ES-I3 (cell line): ENCODE measurements around the gene ADAMTS16.

Experiments used
- H3K36me3 ChIP-seq: 2 replicates; pipeline ENCODE4 v1.6.1; 2013; ENCODE audit warnings: mild to moderate bottlenecking, low read length, control low read depth, moderate library complexity; ENCODE audit not compliant: insufficient read depth
- H3K4me1 ChIP-seq: 2 replicates; pipeline ENCODE4 v1.6.1; 2013; ENCODE audit warnings: mild to moderate bottlenecking, control low read depth, low read length; ENCODE audit not compliant: insufficient read depth
- H3K9ac ChIP-seq: 2 replicates; pipeline ENCODE4 v1.6.1; 2013; ENCODE audit warnings: low read depth, mild to moderate bottlenecking, low read length, moderate library complexity
- H3K9me3 ChIP-seq: 2 replicates; pipeline ENCODE4 v1.6.1; 2013; ENCODE audit warnings: mild to moderate bottlenecking, low read length, moderate library complexity; ENCODE audit not compliant: control insufficient read depth, insufficient read depth

ADAMTS16 gene

GRCh38 chr5:5298841-5299541, 158.9 kb downstream of the ADAMTS16 start:
- no peaks in the 10 kb centered on the region for H3K4me1 ChIP-seq
- H3K9me3 ChIP-seq, result no peaks in the 10 kb centered on the region; the same call in 1 of the 2 replicates
- peaks cover 7% of the 10 kb centered on the region; the same call in 1 of the 2 replicates for H3K36me3 ChIP-seq
- H3K9ac ChIP-seq, result no peak overlapping the region

- no peaks in the 10 kb centered on the region for H3K9me3 ChIP-seq
- no peak overlapping the region for H3K9ac ChIP-seq
- H3K36me3 ChIP-seq, result peaks cover 7% of the 10 kb centered on the region; the same call in 1 of the 2 replicates
- no peaks in the 10 kb centered on the region for H3K4me1 ChIP-seq
Measured at GRCh38 chr5:5301176-5301575, 161.0 kb downstream of the ADAMTS16 start.

- H3K9ac ChIP-seq, result no peak overlapping the region
- no peaks in the 10 kb centered on the region for H3K9me3 ChIP-seq
- peaks cover 7% of the 10 kb centered on the region; the same call in 1 of the 2 replicates for H3K36me3 ChIP-seq
- peaks cover 8% of the 10 kb centered on the region; the same call in 1 of the 2 replicates for H3K4me1 ChIP-seq
Measured at GRCh38 chr5:5302201-5302600, 162.1 kb downstream of the ADAMTS16 start.

- Histone ChIP-seq H3K36me3 (peaks cover 7% of the 10 kb centered on the region; the same call in 1 of the 2 replicates), H3K4me1 (peaks cover 16% of the 10 kb centered on the region; the same call in 1 of the 2 replicates), H3K9me3 (no peaks in the 10 kb centered on the region), H3K9ac (no peak overlapping the region)
Measured at GRCh38 chr5:5303242-5303641, 163.1 kb downstream of the ADAMTS16 start.

- Histone ChIP-seq H3K9me3 (no peaks in the 10 kb centered on the region), H3K36me3 (peaks cover 7% of the 10 kb centered on the region; the same call in 1 of the 2 replicates), H3K4me1 (peaks cover 16% of the 10 kb centered on the region; the same call in 1 of the 2 replicates), H3K9ac (no peak overlapping the region)
Measured at GRCh38 chr5:5304361-5305020, 164.4 kb downstream of the ADAMTS16 start.

- peaks cover 5% of the 10 kb centered on the region; the same call in 1 of the 2 replicates for H3K36me3 ChIP-seq
- H3K9me3 ChIP-seq, result no peaks in the 10 kb centered on the region
- peaks cover 16% of the 10 kb centered on the region; the same call in 1 of the 2 replicates for H3K4me1 ChIP-seq
- H3K9ac ChIP-seq, result no peak overlapping the region
Measured at GRCh38 chr5:5306696-5307095, 166.6 kb downstream of the ADAMTS16 start.

- no peaks in the 10 kb centered on the region for H3K9me3 ChIP-seq
- no peak overlapping the region for H3K9ac ChIP-seq
- peaks cover 32% of the 10 kb centered on the region for H3K4me1 ChIP-seq
- H3K36me3 ChIP-seq, result no peaks in the 10 kb centered on the region; the same call in 1 of the 2 replicates
Measured at GRCh38 chr5:5308319-5308718, 168.2 kb downstream of the ADAMTS16 start.

- no peaks in the 10 kb centered on the region for H3K9me3 ChIP-seq
- no peaks in the 10 kb centered on the region; the same call in 1 of the 2 replicates for H3K36me3 ChIP-seq
- H3K4me1 ChIP-seq, result peaks cover 38% of the 10 kb centered on the region
- H3K9ac ChIP-seq, result no peak overlapping the region
Measured at GRCh38 chr5:5309645-5310044, 169.5 kb downstream of the ADAMTS16 start.

GRCh38 chr5:5313101-5313635, 173.0 kb downstream of the ADAMTS16 start:
- H3K4me1 ChIP-seq, result peaks cover 22% of the 10 kb centered on the region
- H3K9me3 ChIP-seq, result no peaks in the 10 kb centered on the region
- no peak overlapping the region for H3K9ac ChIP-seq
- H3K36me3 ChIP-seq, result no peaks in the 10 kb centered on the region; the same call in none of the 2 replicates

- no peak overlapping the region for H3K9ac ChIP-seq
Measured at GRCh38 chr5:5314166-5314565, 174.0 kb downstream of the ADAMTS16 start.

GRCh38 chr5:5314626-5315025, 174.5 kb downstream of the ADAMTS16 start:
- Histone ChIP-seq H3K9ac (no peak overlapping the region), H3K4me1 (peaks cover 22% of the 10 kb centered on the region)

More at GRCh38 chr5:5314166-5314565, 174.0 kb downstream of the ADAMTS16 start:
- Histone ChIP-seq H3K36me3 (no peaks in the 10 kb centered on the region; the same call in none of the 2 replicates), H3K9me3 (no peaks in the 10 kb centered on the region), H3K4me1 (peaks cover 22% of the 10 kb centered on the region)

GRCh38 chr5:5315068-5315980, 175.2 kb downstream of the ADAMTS16 start:
- no peak overlapping the region for H3K9ac ChIP-seq
- no peaks in the 10 kb centered on the region for H3K9me3 ChIP-seq
- peaks cover 22% of the 10 kb centered on the region for H3K4me1 ChIP-seq

More at GRCh38 chr5:5314626-5315025, 174.5 kb downstream of the ADAMTS16 start:
- no peaks in the 10 kb centered on the region; the same call in none of the 2 replicates for H3K36me3 ChIP-seq
- no peaks in the 10 kb centered on the region for H3K9me3 ChIP-seq

GRCh38 chr5:5316334-5316733, 176.2 kb downstream of the ADAMTS16 start:
- Histone ChIP-seq H3K9me3 (no peaks in the 10 kb centered on the region), H3K9ac (no peak overlapping the region), H3K36me3 (no peaks in the 10 kb centered on the region; the same call in none of the 2 replicates), H3K4me1 (peaks cover 22% of the 10 kb centered on the region)

More at GRCh38 chr5:5315068-5315980, 175.2 kb downstream of the ADAMTS16 start:
- no peaks in the 10 kb centered on the region; the same call in none of the 2 replicates for H3K36me3 ChIP-seq
